ENCODE measurements around the gene CALY.

DNA sequence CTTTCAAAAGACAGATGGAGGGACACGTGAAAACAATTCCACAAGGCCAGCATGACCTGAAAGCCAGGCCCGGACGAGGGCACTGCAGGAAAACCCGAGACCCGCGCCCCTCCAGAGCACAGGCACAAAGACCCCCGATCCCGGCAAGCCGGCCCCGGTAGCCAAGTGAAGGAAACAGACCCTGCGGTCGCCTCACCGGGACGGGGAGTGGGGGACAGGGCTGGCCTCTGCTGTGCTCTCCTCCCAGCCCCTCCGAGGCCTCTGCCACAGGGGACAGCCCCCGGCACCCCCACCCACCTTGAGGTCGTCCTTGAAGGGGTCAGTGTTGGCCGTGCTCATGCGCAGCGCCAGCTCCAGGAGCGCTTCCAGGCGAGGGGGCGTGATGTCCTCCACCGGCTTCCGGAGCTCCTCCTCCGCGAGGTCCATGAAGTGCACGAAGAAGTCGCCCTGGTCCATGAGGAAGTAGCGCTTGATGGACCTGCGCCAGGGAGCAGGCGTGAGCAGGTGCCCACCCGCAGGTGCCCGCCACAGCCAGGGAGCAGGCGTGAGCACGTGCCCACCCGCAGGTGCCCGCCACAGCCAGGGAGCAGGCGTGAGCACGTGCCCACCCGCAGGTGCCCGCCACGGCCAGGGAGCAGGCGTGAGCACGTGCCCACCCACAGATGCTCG, 48.7 kb downstream of the CALY start:
- TF ChIP-seq, protein P1, sequence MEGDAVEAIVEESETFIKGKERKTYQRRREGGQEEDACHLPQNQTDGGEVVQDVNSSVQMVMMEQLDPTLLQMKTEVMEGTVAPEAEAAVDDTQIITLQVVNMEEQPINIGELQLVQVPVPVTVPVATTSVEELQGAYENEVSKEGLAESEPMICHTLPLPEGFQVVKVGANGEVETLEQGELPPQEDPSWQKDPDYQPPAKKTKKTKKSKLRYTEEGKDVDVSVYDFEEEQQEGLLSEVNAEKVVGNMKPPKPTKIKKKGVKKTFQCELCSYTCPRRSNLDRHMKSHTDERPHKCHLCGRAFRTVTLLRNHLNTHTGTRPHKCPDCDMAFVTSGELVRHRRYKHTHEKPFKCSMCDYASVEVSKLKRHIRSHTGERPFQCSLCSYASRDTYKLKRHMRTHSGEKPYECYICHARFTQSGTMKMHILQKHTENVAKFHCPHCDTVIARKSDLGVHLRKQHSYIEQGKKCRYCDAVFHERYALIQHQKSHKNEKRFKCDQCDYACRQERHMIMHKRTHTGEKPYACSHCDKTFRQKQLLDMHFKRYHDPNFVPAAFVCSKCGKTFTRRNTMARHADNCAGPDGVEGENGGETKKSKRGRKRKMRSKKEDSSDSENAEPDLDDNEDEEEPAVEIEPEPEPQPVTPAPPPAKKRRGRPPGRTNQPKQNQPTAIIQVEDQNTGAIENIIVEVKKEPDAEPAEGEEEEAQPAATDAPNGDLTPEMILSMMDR (IDR thresholded peaks at IDR 0.05), result no peak
- TF ChIP-seq POLR2AphosphoS5 (IDR thresholded peaks at IDR 0.05), result no peak
- TF ChIP-seq POLR2A (IDR thresholded peaks at IDR 0.05), result no peak
